ENCODE data around the gene FHIP1B. TPM values are rescaled to one million over a fixed set of nuclear protein-coding genes. Genes with fewer than 3 reads are reported as not detected.

FHIP1B gene
- total and polyA plus RNA-seq, 2 of the 4 experiments (the other 2 are of a cell fraction): 5.9 to 30.2 TPM

- Histone ChIP-seq H3K23ac (ENCODE audit: low read depth, low read length) (no peak within 1 kb of the TSS), H2BK20ac (ENCODE audit: low read depth, low read length) (no peak within 1 kb of the TSS), H3K9me3 (ENCODE audit: control insufficient read depth, insufficient read depth, low read length) (no peaks in the 10 kb centered on the region), H3K4me3 (ENCODE audit: insufficient read depth, low read depth, low read length) (no peak within 1 kb of the TSS), H3K4me1 (ENCODE audit: control insufficient read depth, insufficient read depth, low read length) (no peaks in the 10 kb centered on the region), H4K8ac (ENCODE audit: low read depth in 2 of 2, low read length in 2 of 2) (no peak within 1 kb of the TSS), H3K27me3 (ENCODE audit: control insufficient read depth, insufficient read depth, low read length) (no peaks in the 10 kb centered on the region), H3K36me3 (ENCODE audit: control insufficient read depth, insufficient read depth, low read length) (no peaks in the 10 kb centered on the region), H2AK5ac (ENCODE audit: low read depth, low read length) (no peak within 1 kb of the TSS), H3K56ac (ENCODE audit: extremely low read depth, insufficient read depth, low read length) (no peak within 1 kb of the TSS), H2AFZ (replicated peaks; ENCODE audit: low read length, poor library complexity) (peak within 1 kb of the TSS; percentile 7), H3K14ac (replicated peaks; ENCODE audit: low read depth, low read length) (no peak within 1 kb of the TSS), H2BK5ac (ENCODE audit: low read depth, low read length, poor library complexity, severe bottlenecking) (no peak within 1 kb of the TSS), H3K4me2 (ENCODE audit: low read depth, low read length) (no peak within 1 kb of the TSS), H3K79me1 (ENCODE audit: low read depth in 1 of 2, low read length in 2 of 2) (no peaks in the 10 kb centered on the region), H4K91ac (ENCODE audit: insufficient read depth, low read depth, low read length) (no peak within 1 kb of the TSS), H4K20me1 (ENCODE audit: insufficient read depth, low read length) (no peaks in the 10 kb centered on the region), H3K27ac (ENCODE audit: insufficient read depth, low read length) (no peak within 1 kb of the TSS), H2BK120ac (ENCODE audit: low read depth, low read length) (no peak within 1 kb of the TSS), H4K5ac (ENCODE audit: low read depth, low read length) (no peak within 1 kb of the TSS), H3K4ac (ENCODE audit: low read depth, low read length) (no peak within 1 kb of the TSS), H2BK15ac (ENCODE audit: low read depth, low read length) (no peak within 1 kb of the TSS), H2AK9ac (replicated peaks; ENCODE audit: low read depth, low read length, poor library complexity) (no peak within 1 kb of the TSS), H3K9ac (ENCODE audit: low read depth, low read length) (no peak within 1 kb of the TSS), H3K18ac (ENCODE audit: low read depth, low read length) (no peak within 1 kb of the TSS), H3K9me1 (ENCODE audit: insufficient read depth, low read length) (no peaks in the 10 kb centered on the region)
- ChIA-PET CTCF (no interaction called here), POLR2A (ENCODE audit: unreplicated experiment) (no interaction called here)
- DNase-seq: no peak
- dilution Hi-C loops (cut with HindIII; ENCODE audit: low sequenced_read_pairs, unreplicated experiment) (no loop called here), in situ Hi-C loops (cut with MboI; ENCODE audit: low sequenced_read_pairs) (no loop called here), intact Hi-C loops (cut with micrococcal nuclease) (no loop called here)
- WGBS, 2 experiments (ENCODE audit: extremely low coverage in 2 of 2, insufficient read length in 1 of 2): no CpG with 5 or more reads among the region's 1 CpG
- ATAC-seq (ENCODE audit: low read depth): no peak
- no TSS peak for BruUV-seq (replicated peaks)
- TF ChIP-seq CHD1 (IDR thresholded peaks at IDR 0.05; ENCODE audit: low read depth, low read length): no peak
- TF ChIP-seq BHLHE40 (IDR thresholded peaks at IDR 0.05; ENCODE audit: low read depth, low read length): no peak
- TF ChIP-seq, protein P1, sequence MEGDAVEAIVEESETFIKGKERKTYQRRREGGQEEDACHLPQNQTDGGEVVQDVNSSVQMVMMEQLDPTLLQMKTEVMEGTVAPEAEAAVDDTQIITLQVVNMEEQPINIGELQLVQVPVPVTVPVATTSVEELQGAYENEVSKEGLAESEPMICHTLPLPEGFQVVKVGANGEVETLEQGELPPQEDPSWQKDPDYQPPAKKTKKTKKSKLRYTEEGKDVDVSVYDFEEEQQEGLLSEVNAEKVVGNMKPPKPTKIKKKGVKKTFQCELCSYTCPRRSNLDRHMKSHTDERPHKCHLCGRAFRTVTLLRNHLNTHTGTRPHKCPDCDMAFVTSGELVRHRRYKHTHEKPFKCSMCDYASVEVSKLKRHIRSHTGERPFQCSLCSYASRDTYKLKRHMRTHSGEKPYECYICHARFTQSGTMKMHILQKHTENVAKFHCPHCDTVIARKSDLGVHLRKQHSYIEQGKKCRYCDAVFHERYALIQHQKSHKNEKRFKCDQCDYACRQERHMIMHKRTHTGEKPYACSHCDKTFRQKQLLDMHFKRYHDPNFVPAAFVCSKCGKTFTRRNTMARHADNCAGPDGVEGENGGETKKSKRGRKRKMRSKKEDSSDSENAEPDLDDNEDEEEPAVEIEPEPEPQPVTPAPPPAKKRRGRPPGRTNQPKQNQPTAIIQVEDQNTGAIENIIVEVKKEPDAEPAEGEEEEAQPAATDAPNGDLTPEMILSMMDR (conservative IDR thresholded peaks at IDR 0.05; ENCODE audit: low read depth, low read length): no peak
- no peak for TF ChIP-seq SMC3 (IDR thresholded peaks at IDR 0.05; ENCODE audit: low read depth, low read length)
- TF ChIP-seq RCOR1 (IDR thresholded peaks at IDR 0.05; ENCODE audit: insufficient replicate concordance, low read length): no peak
- TF ChIP-seq USF2 (IDR thresholded peaks at IDR 0.05; ENCODE audit: low read depth, low read length): no peak
- TF ChIP-seq MXI1 (IDR thresholded peaks at IDR 0.05; ENCODE audit: borderline replicate concordance, low read depth, low read length): no peak
- TF ChIP-seq RAD21 (IDR thresholded peaks at IDR 0.05; ENCODE audit: low read length): no peak
- no peak for TF ChIP-seq NFE2L2 (IDR thresholded peaks at IDR 0.05; ENCODE audit: low read depth, low read length)
- TF ChIP-seq RFX5 (IDR thresholded peaks at IDR 0.05; ENCODE audit: low read depth, low read length): no peak
- TF ChIP-seq FOS (IDR thresholded peaks at IDR 0.05; ENCODE audit: low read depth, low read length): no peak
- TF ChIP-seq, protein P2, sequence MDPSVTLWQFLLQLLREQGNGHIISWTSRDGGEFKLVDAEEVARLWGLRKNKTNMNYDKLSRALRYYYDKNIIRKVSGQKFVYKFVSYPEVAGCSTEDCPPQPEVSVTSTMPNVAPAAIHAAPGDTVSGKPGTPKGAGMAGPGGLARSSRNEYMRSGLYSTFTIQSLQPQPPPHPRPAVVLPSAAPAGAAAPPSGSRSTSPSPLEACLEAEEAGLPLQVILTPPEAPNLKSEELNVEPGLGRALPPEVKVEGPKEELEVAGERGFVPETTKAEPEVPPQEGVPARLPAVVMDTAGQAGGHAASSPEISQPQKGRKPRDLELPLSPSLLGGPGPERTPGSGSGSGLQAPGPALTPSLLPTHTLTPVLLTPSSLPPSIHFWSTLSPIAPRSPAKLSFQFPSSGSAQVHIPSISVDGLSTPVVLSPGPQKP (IDR thresholded peaks at IDR 0.05; ENCODE audit: borderline replicate concordance, low read depth, low read length): no peak
- TF ChIP-seq MAFK (IDR thresholded peaks at IDR 0.05; ENCODE audit: low read depth, low read length): no peak
These were observed 64.2 kb downstream of the FHIP1B start, which contains the start of gene OR52B2 for GRCh38 chr11:6170226-6170625. Gene OR52B2, minus strand, starts transcription at chr11:6170326. Its CDS starts 0 bp downstream, at chr11:6170326.

All from IMR-90 (cell line).